HCT116 (cell line): ENCODE results near the gene TMEM178B.

Experiments used
- CBX3 ChIP-seq: IDR thresholded peaks from 2 replicates; pipeline ENCODE4 v1.6.1; 2012; ENCODE audit warnings: low read depth
- CTCF ChIP-seq, 3 experiments: fragments of 200-600 bp in 1 of 3; sonication (generic) in 1 of 3; IDR thresholded peaks in 2 of 3; conservative IDR thresholded peaks in 1 of 3; 2 replicates each; pipeline ENCODE4 v1.5.1; 2012 to 2017; ENCODE audit warnings: low read depth in 2 of 3, low read length in 2 of 3, antibody characterized with exemption in 1 of 3, borderline replicate concordance in 1 of 3, control low read depth in 1 of 3, mild to moderate bottlenecking in 1 of 3, mixed read lengths in 1 of 3, mixed run types in 1 of 3, moderate library complexity in 1 of 3; ENCODE audit not compliant: insufficient read depth in 1 of 3
- POLR2A ChIP-seq: IDR thresholded peaks from 2 replicates; pipeline ENCODE4 v1.7.0; 2011; ENCODE audit warnings: borderline replicate concordance; ENCODE audit not compliant: insufficient read depth, insufficient read length; ENCODE audit errors: extremely low read depth

DNA sequence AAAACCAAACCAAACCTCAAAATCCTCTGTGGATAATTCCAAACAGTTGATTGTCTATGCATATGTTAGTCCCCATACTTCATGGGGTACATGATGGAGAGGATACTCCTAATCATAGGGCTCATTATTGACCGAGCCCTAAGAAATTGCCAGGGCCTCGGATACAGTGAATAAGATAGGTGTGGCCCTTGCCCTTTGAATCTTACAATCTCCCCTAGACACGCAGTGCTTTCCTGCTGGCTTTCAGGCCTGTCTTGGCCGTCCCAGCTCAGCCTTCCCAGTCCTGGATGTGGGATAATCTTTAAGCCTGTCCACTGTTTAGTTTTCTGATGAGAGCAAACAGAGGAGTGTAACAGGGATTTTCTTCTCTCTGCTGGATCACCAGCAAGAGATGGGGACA, 161.8 kb downstream of the TMEM178B start:
- TF ChIP-seq CTCF (IDR thresholded peaks at IDR 0.05 in 2 of 3, conservative IDR thresholded peaks at IDR 0.05 in 1 of 3; ENCODE audit: borderline replicate concordance in 1 of 3, insufficient read depth in 1 of 3, low read depth in 2 of 3, low read length in 2 of 3) (no peak), CBX3 (no peak), POLR2A (no peak)
